Epithelial cell of proximal tubule (primary cell): ENCODE data around the gene TCEAL4. TPM values are rescaled to one million over a fixed set of nuclear protein-coding genes. Genes with fewer than 3 reads are reported as not detected.

ENCODE experiments used
- DNase-seq: peaks from one replicate; pipeline ENCODE4 v3.0.0-alpha.2; 2011; ENCODE audit warnings: low read depth
- H3K4me3 ChIP-seq: 2 replicates; pipeline ENCODE4 v1.5.1; 2011; ENCODE audit warnings: low read depth, mild to moderate bottlenecking, low read length
- total RNA-seq: library from RNA; depleted of rRNA; stranded (reverse); fragments of >200 nt; gene quantifications from 2 replicates; pipeline ENCODE4 v1.2.3, GENCODE V29; 2015
- TF ChIP-seq, protein P1 (sequence below): conservative IDR thresholded peaks from 2 replicates; pipeline ENCODE4 v1.5.1; 2012; ENCODE audit warnings: low read depth, mild to moderate bottlenecking, low read length

The TCEAL4 gene
- total RNA-seq, 1 donor from 2014 or later, result 39.4 TPM

GRCh38 chrX:103629318-103630170, 44.2 kb downstream of the TCEAL4 start:
- TF ChIP-seq, protein P1, sequence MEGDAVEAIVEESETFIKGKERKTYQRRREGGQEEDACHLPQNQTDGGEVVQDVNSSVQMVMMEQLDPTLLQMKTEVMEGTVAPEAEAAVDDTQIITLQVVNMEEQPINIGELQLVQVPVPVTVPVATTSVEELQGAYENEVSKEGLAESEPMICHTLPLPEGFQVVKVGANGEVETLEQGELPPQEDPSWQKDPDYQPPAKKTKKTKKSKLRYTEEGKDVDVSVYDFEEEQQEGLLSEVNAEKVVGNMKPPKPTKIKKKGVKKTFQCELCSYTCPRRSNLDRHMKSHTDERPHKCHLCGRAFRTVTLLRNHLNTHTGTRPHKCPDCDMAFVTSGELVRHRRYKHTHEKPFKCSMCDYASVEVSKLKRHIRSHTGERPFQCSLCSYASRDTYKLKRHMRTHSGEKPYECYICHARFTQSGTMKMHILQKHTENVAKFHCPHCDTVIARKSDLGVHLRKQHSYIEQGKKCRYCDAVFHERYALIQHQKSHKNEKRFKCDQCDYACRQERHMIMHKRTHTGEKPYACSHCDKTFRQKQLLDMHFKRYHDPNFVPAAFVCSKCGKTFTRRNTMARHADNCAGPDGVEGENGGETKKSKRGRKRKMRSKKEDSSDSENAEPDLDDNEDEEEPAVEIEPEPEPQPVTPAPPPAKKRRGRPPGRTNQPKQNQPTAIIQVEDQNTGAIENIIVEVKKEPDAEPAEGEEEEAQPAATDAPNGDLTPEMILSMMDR, result peak; percentile 60
- H3K4me3 ChIP-seq, result peak overlapping the region; percentile 70
- DNase-seq, result no peak

GRCh38 chrX:103630171-103630511, 44.8 kb downstream of the TCEAL4 start:
- H3K4me3 ChIP-seq, result peak overlapping the region; percentile 70
- TF ChIP-seq, protein P1, result no peak
- DNase-seq, result no peak

DNA sequence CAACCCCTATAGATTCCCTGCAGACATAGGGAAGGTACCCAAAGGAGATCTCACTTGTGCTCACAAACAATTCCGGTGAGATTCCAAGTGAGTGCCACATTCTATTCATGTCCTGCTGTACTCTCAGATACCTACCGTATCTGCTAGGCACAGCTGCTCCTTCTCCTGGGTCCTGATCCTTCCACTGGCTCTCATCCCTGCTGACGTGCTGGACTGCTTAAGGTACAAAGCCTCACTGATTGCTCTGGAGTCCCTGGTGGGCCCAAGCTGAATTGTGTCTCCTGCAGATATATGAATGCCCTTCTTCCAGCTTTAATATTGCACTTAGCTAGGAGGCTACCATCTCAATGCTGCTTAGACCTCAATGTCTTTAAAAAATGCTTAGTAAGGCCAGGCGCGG, 45.8 kb downstream of the TCEAL4 start:
- no peak overlapping the region for H3K4me3 ChIP-seq
- no peak for DNase-seq
- TF ChIP-seq, protein P1, result no peak

DNA sequence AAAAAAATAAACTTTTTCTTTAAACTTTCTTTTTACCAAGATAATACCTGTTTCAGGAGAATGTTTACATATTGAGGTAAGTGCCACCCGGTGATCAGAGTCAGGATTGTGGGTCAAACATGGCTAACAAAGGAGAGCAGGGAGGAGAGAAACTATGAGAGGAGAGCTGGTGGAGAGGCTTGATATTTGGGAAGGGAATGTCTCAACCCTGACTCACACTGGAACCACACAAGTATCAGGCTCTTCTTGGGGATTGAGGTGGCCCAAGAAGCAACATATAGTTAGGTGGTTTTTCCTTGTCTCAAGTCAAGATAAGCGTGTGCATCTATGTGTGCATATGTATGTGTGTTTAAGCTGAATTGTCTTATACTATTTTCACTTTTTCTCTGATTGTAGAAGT, 50.1 kb downstream of the TCEAL4 start:
- H3K4me3 ChIP-seq, result no peak overlapping the region
- TF ChIP-seq, protein P1, result no peak
- no peak for DNase-seq

Other genes starting within 250 kb of the TCEAL4 start
- 88.0 and 161 TPM in 2 replicates for gene TCEAL9, start 229.0 kb upstream of the TCEAL4 start, total RNA-seq
- 168 and 261 TPM in 2 replicates for gene BEX3, start 209.0 kb upstream of the TCEAL4 start, total RNA-seq
- gene RAB40A, start 66.0 kb upstream of the TCEAL4 start, total RNA-seq, result 0.07 and 0.23 TPM in 2 replicates
- 10.1 and 28.7 TPM in 2 replicates for gene TCEAL3, start 22.4 kb downstream of the TCEAL4 start, total RNA-seq
- 17.5 and 19.6 TPM in 2 replicates for gene TCEAL1, start 43.5 kb downstream of the TCEAL4 start, total RNA-seq
- gene MORF4L2, start 101.2 kb downstream of the TCEAL4 start, total RNA-seq, result 273 and 369 TPM in 2 replicates
- gene TMEM31, start 125.4 kb downstream of the TCEAL4 start, total RNA-seq, result not detected in 2 replicates
- not detected in 2 replicates for gene PLP1, start 191.3 kb downstream of the TCEAL4 start, total RNA-seq
- 0.22 and 0.40 TPM in 2 replicates for gene RAB9B, start 246.7 kb downstream of the TCEAL4 start, total RNA-seq